ENCODE data around the gene MYEF2.

DNA sequence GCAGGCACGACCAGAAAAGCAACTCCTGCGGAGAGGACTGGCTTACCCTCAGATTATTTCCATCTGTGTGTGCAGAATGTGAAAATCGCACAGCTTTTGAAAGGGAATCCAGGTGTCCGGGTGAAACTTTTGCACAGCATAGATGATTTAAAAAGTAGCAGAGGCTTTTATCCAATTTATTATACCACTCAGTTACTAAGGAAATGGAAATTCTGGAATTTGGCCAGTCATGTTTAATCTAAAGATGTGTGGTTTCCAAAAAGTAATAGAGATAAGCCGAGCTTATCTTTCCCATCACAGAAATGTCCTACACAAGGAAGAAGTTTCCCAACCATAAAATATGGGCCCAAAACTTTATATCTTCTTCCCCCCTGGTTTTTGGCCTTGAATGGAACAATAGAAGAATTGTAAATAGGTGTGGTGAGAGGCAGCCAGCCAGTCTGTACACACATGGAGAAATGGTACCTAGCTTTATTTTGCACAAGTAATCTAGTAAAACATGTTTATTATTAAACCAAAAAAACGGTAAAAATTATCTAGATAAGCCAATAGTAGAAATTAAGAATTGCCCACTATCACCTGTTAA, 76.6 kb downstream of the MYEF2 start:
- TF ChIP-seq CTCF (IDR thresholded peaks at IDR 0.05), result no peak
- TF ChIP-seq POLR2A (IDR thresholded peaks at IDR 0.05), result no peak
